B cell (primary cell): ENCODE results near the gene KATNBL1. TPM values are rescaled to one million over a fixed set of nuclear protein-coding genes. Genes with fewer than 3 reads are reported as not detected.
"Not testable (repeated sequence)": the region's sequence is repeated elsewhere in the genome, so short reads cannot be mapped to it uniquely, and the experiment has no call there.

Source experiments
- ATAC-seq: fragments of 200-7000 bp; cut with Tn5 transposase; one replicate; pipeline ENCODE4 v1.10.0; 2021; ENCODE audit warnings: low read depth, mild to moderate bottlenecking, moderate number of reproducible peaks, moderate library complexity
- CTCF ChIA-PET: fragments of 350-600 bp; sonication (Branson Sonifier 250); formaldehyde crosslinking; loops from one replicate; lab custom pipeline; 2021; ENCODE audit warnings: antibody characterized with exemption, inconsistent platforms; lab: Charles Lee
- POLR2A ChIA-PET: fragments of 350-600 bp; sonication (Branson Sonifier 250); formaldehyde crosslinking; loops from one replicate; lab custom pipeline; 2021; ENCODE audit warnings: antibody characterized with exemption; lab: Charles Lee
- DNase-seq: peaks from one replicate; pipeline ENCODE4 v3.0.0; 2013
- H2AFZ ChIP-seq: 2 replicates; pipeline ENCODE4 v1.6.1; 2012; ENCODE audit warnings: mild to moderate bottlenecking, low read depth, low read length; ENCODE audit not compliant: insufficient read depth, poor library complexity, severe bottlenecking
- H3K27ac ChIP-seq, 2 donors: 1 replicate in 1 of 2; 2 replicates in 1 of 2; pipeline ENCODE4 v1.5.1; 2012 to 2013; ENCODE audit warnings: low read length in 2 of 2, mild to moderate bottlenecking in 2 of 2, moderate library complexity in 1 of 2
- H3K27me3 ChIP-seq, 4 experiments: fragments of 200-600 bp in 1 of 4; sonication (generic) in 1 of 4; replicated peaks in 1 of 4; 1 replicate in 2 of 4; 2 replicates in 2 of 4; pipeline versions ENCODE4 v1.6.1 to v1.7.0; 2013 to 2016; ENCODE audit warnings: low read length in 3 of 4, mild to moderate bottlenecking in 2 of 4, mixed read lengths in 1 of 4, moderate library complexity in 1 of 4; ENCODE audit not compliant: insufficient read depth in 4 of 4, control insufficient read depth in 3 of 4; ENCODE audit errors: control extremely low read depth in 1 of 4
- H3K36me3 ChIP-seq, 2 experiments: replicated peaks in 1 of 2; 1 replicate in 1 of 2; 2 replicates in 1 of 2; pipeline versions ENCODE4 v1.6.1 to v1.7.1; 2013; ENCODE audit warnings: low read length in 1 of 2; ENCODE audit not compliant: insufficient read depth in 2 of 2, control insufficient read depth in 1 of 2; ENCODE audit errors: control extremely low read depth in 1 of 2, extremely low read depth in 1 of 2
- H3K4me1 ChIP-seq, 2 donors: fragments of 200-600 bp in 1 of 2; sonication (generic) in 1 of 2; 1 replicate in 1 of 2; 2 replicates in 1 of 2; pipeline versions ENCODE4 v1.5.1 to v1.6.1; 2013 to 2017; ENCODE audit warnings: low read length in 2 of 2; ENCODE audit not compliant: control insufficient read depth in 2 of 2, insufficient read depth in 2 of 2
- H3K4me2 ChIP-seq: replicated peaks from 2 replicates; pipeline ENCODE3; 2012; ENCODE audit warnings: mild to moderate bottlenecking, low read depth, low read length; ENCODE audit not compliant: poor library complexity, severe bottlenecking
- H3K4me3 ChIP-seq, 5 experiments: fragments of 200-600 bp in 1 of 5; sonication (generic) in 1 of 5; 1 replicate in 3 of 5; 2 replicates in 2 of 5; pipeline versions ENCODE4 v1.5.1 to v1.7.0; 2011 to 2016; ENCODE audit warnings: low read length in 4 of 5, mild to moderate bottlenecking in 4 of 5, low read depth in 2 of 5, control low read depth in 1 of 5, moderate library complexity in 1 of 5; ENCODE audit not compliant: insufficient read depth in 1 of 5; ENCODE audit errors: control extremely low read depth in 1 of 5, extremely low read depth in 1 of 5
- H3K79me2 ChIP-seq: fragments of 200-600 bp; sonication (generic); one replicate; pipeline ENCODE4 v1.6.0; 2016; ENCODE audit warnings: low read length; ENCODE audit not compliant: control insufficient read depth, insufficient read depth
- H3K9ac ChIP-seq: fragments of 200-600 bp; sonication (generic); 2 replicates; pipeline ENCODE4 v1.6.1; 2017; ENCODE audit warnings: mild to moderate bottlenecking, low read length, moderate library complexity
- H3K9me3 ChIP-seq, 3 donors: one replicate each; pipeline versions ENCODE4 v1.6.1 to v1.7.1; 2013; ENCODE audit warnings: low read length in 2 of 3; ENCODE audit not compliant: control insufficient read depth in 2 of 3, insufficient read depth in 1 of 3; ENCODE audit errors: control extremely low read depth in 1 of 3
- H4K20me1 ChIP-seq: 2 replicates; pipeline ENCODE4 v1.6.0; 2012; ENCODE audit warnings: mild to moderate bottlenecking, low read length; ENCODE audit not compliant: insufficient read depth, control insufficient read depth, poor library complexity, severe bottlenecking
- H3K27ac Mint-ChIP-seq: one replicate; pipeline ENCODE4 v1.8.0; 2021; ENCODE audit warnings: mixed read lengths
- H3K27me3 Mint-ChIP-seq: one replicate; pipeline ENCODE4 v1.8.0; 2021; ENCODE audit warnings: mixed read lengths
- H3K4me1 Mint-ChIP-seq: one replicate; pipeline ENCODE4 v1.8.0; 2021; ENCODE audit warnings: mixed read lengths
- H3K4me3 Mint-ChIP-seq: one replicate; pipeline ENCODE4 v1.8.0; 2021; ENCODE audit warnings: mixed read lengths
- H3K9me3 Mint-ChIP-seq: one replicate; pipeline ENCODE4 v1.8.0; 2022; ENCODE audit warnings: mixed read lengths; ENCODE audit not compliant: insufficient read depth
- EZH2 ChIP-seq: IDR thresholded peaks from 2 replicates; pipeline ENCODE4 v1.6.1; 2012; ENCODE audit warnings: borderline replicate concordance, low read depth, mild to moderate bottlenecking, moderate library complexity, low read length; ENCODE audit not compliant: insufficient read depth, poor library complexity, severe bottlenecking
- WGBS: methylation state at CpG from one replicate; pipeline ENCODE4 v1.1.5; 2013; ENCODE audit warnings: missing lambda C conversion rate; ENCODE audit not compliant: insufficient coverage; 5-methylcytosine and 5-hydroxymethylcytosine counted together
- intact Hi-C: fragments of 100-400 bp; cut with micrococcal nuclease; formaldehyde crosslinking; loops from one replicate; pipeline ENCODE4 v1.10.0; 2022
- polyA plus RNA-seq: library from polyadenylated mRNA; depleted of rRNA; stranded (reverse); fragments of >200 nt; gene quantifications from 2 replicates; pipeline ENCODE4 v1.2.3, GENCODE V29; 2012
- total RNA-seq, 2 donors: library from RNA; stranded (reverse); fragments of 120-200 nt in 1 of 2; gene quantifications; 1 replicate in 1 of 2; 2 replicates in 1 of 2; pipeline versions ENCODE4 v1.2.3 to v1.2.4, GENCODE V29; 2013 to 2022
- TF ChIP-seq, protein P1 (sequence below): fragments of 200-600 bp; IDR thresholded peaks from one replicate; pipeline ENCODE4 v1.8.0; 2022; ENCODE audit warnings: antibody characterized with exemption, mild to moderate bottlenecking

Gene KATNBL1
- total and polyA plus RNA-seq, 2 donors (not counting 1 experiment from before 2014, with no cell fraction given), result 22.1 to 54.8 TPM

DNA sequence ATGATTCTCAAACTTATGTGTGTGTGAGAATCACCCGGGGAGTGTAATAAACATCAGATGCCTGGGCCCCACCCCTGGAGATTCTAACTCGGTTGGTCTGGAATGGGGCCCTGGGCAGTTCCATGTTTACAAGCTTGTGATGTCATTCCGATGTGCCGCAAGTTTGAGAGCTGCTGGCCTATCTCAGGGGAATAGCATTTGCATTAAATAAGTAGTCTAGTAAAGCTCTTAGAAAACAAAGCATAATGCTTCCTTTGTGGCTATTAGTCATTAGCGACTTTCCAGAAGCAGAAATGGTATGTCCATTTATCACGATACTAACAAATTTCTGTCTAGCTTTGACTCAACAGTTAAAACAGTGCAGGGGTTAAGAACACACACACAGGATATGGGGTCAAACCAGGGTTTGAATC is 87.1 kb downstream of the KATNBL1 start:
- Histone ChIP-seq H3K9me3 (no peaks in the 10 kb centered on the region), H4K20me1 (no peaks in the 10 kb centered on the region), H3K27ac (no peak overlapping the region), H3K79me2 (no peaks in the 10 kb centered on the region), H3K36me3 (no peaks in the 10 kb centered on the region), H3K4me1 (no peaks in the 10 kb centered on the region), H2AFZ (no peak overlapping the region), H3K9ac (no peak overlapping the region), H3K4me2 (no peak overlapping the region), H3K4me3 (no peak overlapping the region), H3K27me3 (peaks cover 0 to 6% (median 0%) of the 10 kb centered on the region in 4 experiments)
- ChIA-PET CTCF (no interaction called here), POLR2A (no interaction called here)
- intact Hi-C loops, result no loop called here
- Mint-ChIP-seq H3K9me3 (no peaks in the 10 kb centered on the region), H3K4me1 (no peaks in the 10 kb centered on the region), H3K4me3 (no peak overlapping the region), H3K27ac (no peak overlapping the region), H3K27me3 (peaks cover 32% of the 10 kb centered on the region)
- DNase-seq (no peak), ATAC-seq (no peak)
- TF ChIP-seq, protein P1, sequence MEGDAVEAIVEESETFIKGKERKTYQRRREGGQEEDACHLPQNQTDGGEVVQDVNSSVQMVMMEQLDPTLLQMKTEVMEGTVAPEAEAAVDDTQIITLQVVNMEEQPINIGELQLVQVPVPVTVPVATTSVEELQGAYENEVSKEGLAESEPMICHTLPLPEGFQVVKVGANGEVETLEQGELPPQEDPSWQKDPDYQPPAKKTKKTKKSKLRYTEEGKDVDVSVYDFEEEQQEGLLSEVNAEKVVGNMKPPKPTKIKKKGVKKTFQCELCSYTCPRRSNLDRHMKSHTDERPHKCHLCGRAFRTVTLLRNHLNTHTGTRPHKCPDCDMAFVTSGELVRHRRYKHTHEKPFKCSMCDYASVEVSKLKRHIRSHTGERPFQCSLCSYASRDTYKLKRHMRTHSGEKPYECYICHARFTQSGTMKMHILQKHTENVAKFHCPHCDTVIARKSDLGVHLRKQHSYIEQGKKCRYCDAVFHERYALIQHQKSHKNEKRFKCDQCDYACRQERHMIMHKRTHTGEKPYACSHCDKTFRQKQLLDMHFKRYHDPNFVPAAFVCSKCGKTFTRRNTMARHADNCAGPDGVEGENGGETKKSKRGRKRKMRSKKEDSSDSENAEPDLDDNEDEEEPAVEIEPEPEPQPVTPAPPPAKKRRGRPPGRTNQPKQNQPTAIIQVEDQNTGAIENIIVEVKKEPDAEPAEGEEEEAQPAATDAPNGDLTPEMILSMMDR, result no peak
- TF ChIP-seq EZH2, result no peak
- WGBS, result 68% methylated on average over 6 of the region's 6 CpGs

DNA sequence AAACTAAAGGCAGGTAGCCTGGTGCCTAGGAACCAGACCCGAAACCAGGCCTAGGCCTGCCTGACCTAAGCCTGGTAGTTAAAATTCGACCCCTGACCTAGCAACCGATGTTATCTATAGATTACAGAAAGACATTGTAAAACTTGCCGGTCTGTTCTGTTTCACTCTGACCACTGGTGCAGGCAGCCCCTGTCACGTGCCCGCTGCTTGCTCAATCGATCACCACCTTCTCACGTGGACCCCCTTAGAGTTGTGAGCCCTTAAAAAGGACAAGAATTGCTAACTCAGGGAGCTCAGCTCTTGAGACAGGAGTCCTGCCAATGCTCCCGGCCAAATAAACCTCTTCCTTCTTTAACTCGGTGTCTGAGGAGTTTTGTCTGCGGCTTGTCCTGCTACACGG is 88.1 kb downstream of the KATNBL1 start:
- ATAC-seq, H3K4me3 Mint-ChIP-seq, H2AFZ ChIP-seq, H3K9ac ChIP-seq, H3K36me3 ChIP-seq, H4K20me1 ChIP-seq, H3K27me3 ChIP-seq, H3K4me3 ChIP-seq, H3K27ac ChIP-seq, DNase-seq, H3K4me2 ChIP-seq, H3K9me3 Mint-ChIP-seq, POLR2A ChIA-PET, H3K4me1 Mint-ChIP-seq, H3K9me3 ChIP-seq, intact Hi-C loops, H3K79me2 ChIP-seq, H3K4me1 ChIP-seq, H3K27ac Mint-ChIP-seq: not testable (repeated sequence)
- 85% methylated on average over 12 of the region's 12 CpGs for WGBS
- peaks cover 38% of the 10 kb centered on the region for H3K27me3 Mint-ChIP-seq
- CTCF ChIA-PET, result interaction anchor here (0.8 kb wide), 1 partner anchor 162 kb away, joined by 3 read pairs; no protein-coding TSS in a partner anchor

DNA sequence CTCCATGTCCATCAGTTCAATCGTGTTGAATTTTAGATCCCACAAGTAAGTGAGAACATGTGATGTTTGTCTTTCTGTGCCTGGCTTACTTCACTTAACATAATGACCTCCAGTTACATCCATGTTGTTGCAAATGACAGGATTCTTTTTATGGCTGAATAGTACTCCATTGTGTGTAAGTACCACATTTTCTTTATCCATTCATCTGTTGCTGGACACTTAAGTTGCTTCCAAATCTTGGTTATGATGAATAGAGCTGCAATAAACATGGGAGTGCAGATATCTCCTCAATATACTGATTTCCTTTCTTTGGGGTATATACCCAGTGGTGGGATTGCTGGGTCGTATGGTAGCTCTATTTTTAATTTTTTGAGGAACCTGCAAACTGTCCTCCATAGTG is 89.5 kb downstream of the KATNBL1 start:
- DNase-seq, H3K9me3 ChIP-seq, H3K36me3 ChIP-seq, H3K4me3 Mint-ChIP-seq, H2AFZ ChIP-seq, ATAC-seq, H3K27ac Mint-ChIP-seq, H3K4me1 ChIP-seq, H3K4me3 ChIP-seq, H3K27me3 ChIP-seq, intact Hi-C loops, H4K20me1 ChIP-seq, H3K9me3 Mint-ChIP-seq, H3K4me1 Mint-ChIP-seq, CTCF ChIA-PET, H3K4me2 ChIP-seq, H3K79me2 ChIP-seq, H3K27ac ChIP-seq, H3K9ac ChIP-seq, POLR2A ChIA-PET: not testable (repeated sequence)
- WGBS, result no CpG with 5 or more reads among the region's 2 CpGs
- peaks cover 38% of the 10 kb centered on the region for H3K27me3 Mint-ChIP-seq
